NCI-H2029 (cell line): Measurements from ENCODE around the gene HMCN1.

ENCODE experiments used
- DNase-seq: peaks from one replicate; lab custom pipeline; 2025; lab: John Stamatoyannopoulos, UW

The HMCN1 gene

GRCh38 chr1:185733818-185734735 lies at the start of gene HMCN1:
TSS of gene HMCN1 (plus strand) at chr1:185734391. CDS start at chr1:185734780, 389 bp downstream.
- no peak for DNase-seq

GRCh38 chr1:185686821-185687778 lies 47.1 kb upstream of the HMCN1 start:
- DNase-seq, result no peak

- DNase-seq, result no peak
Measured at GRCh38 chr1:185690527-185690926, 43.7 kb upstream of the HMCN1 start.

- DNase-seq, result no peak
Measured at GRCh38 chr1:185693654-185694053, 40.5 kb upstream of the HMCN1 start.

- no peak for DNase-seq
Measured at GRCh38 chr1:185694081-185694480, 40.1 kb upstream of the HMCN1 start.

- no peak for DNase-seq
Measured at GRCh38 chr1:185695299-185695698, 38.9 kb upstream of the HMCN1 start.

GRCh38 chr1:185696422-185697150 lies 37.6 kb upstream of the HMCN1 start:
- peak; percentile 75 for DNase-seq

- DNase-seq, result no peak
Measured at GRCh38 chr1:185699874-185700273, 34.3 kb upstream of the HMCN1 start.

- DNase-seq, result no peak
Measured at GRCh38 chr1:185701650-185702049, 32.5 kb upstream of the HMCN1 start.

GRCh38 chr1:185704181-185704580 lies 30.0 kb upstream of the HMCN1 start:
- no peak for DNase-seq

- no peak for DNase-seq
Measured at GRCh38 chr1:185716095-185716494, 18.1 kb upstream of the HMCN1 start.

- no peak for DNase-seq
Measured at GRCh38 chr1:185719021-185719420, 15.2 kb upstream of the HMCN1 start.

- DNase-seq, result no peak
Measured at GRCh38 chr1:185720633-185721272, 13.4 kb upstream of the HMCN1 start.

GRCh38 chr1:185721553-185721952 lies 12.6 kb upstream of the HMCN1 start:
- DNase-seq, result no peak

GRCh38 chr1:185722098-185722497 lies 12.1 kb upstream of the HMCN1 start:
- DNase-seq, result no peak

- DNase-seq, result no peak
Measured at GRCh38 chr1:185727726-185728125, 6.5 kb upstream of the HMCN1 start.

- DNase-seq, result no peak
Measured at GRCh38 chr1:185731446-185731845, 2.7 kb upstream of the HMCN1 start.

GRCh38 chr1:185732951-185733350 lies 1.2 kb upstream of the HMCN1 start:
- no peak for DNase-seq

GRCh38 chr1:185734929-185735700 lies 924 bp downstream of the HMCN1 start:
- no peak for DNase-seq

GRCh38 chr1:185735701-185736064 lies 1.5 kb downstream of the HMCN1 start:
- DNase-seq, result no peak

GRCh38 chr1:185739967-185740366 lies 5.8 kb downstream of the HMCN1 start:
- no peak for DNase-seq
